Fibroblast of gingiva (primary cell): Measurements from ENCODE around the gene GREM2.

ENCODE experiments used
- DNase-seq: peaks from one replicate; pipeline ENCODE4 v3.0.0-alpha.2; 2011; ENCODE audit warnings: low read depth

Gene GREM2

DNA sequence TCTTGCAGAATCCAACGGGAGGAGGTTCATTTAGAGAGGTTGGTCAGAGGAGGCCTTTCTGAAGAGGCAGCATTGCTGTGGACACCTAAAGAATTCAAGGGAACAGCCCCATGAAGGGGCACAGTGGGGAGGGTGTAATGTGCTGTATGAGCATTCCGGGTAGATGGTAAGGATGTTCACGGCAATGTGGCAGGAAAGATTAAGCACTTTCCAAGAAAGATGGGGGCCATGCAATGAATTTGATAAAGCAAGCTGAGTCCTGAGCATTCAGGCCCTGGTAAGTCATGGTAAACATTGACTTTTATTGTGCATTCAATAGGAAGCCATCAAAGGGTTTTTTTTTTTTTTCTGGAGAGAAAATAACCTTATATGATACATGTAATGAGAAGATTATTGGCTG is 166.6 kb downstream of the GREM2 start:
- no peak for DNase-seq

DNA sequence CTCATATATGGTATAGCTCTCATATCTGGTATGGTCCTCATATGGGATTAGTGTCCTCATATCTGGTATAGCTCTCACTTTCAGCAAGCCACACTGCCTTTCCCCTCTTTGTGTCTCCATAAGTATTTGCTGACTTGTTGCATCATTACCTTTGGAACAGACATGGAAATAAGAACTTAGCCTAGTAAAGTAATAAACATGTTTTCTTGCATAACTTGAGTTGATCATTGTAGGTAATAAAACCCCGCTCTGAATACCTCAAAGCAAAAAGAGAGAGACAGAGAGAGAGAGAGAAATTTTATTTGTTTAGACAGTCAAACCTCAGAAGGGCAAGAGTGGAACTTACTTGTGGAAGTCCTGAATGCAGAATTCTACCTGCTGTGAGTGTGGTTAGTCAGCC is 170.3 kb downstream of the GREM2 start:
- DNase-seq: no peak
